ENCODE measurements around the gene ZFAND3.

DNA sequence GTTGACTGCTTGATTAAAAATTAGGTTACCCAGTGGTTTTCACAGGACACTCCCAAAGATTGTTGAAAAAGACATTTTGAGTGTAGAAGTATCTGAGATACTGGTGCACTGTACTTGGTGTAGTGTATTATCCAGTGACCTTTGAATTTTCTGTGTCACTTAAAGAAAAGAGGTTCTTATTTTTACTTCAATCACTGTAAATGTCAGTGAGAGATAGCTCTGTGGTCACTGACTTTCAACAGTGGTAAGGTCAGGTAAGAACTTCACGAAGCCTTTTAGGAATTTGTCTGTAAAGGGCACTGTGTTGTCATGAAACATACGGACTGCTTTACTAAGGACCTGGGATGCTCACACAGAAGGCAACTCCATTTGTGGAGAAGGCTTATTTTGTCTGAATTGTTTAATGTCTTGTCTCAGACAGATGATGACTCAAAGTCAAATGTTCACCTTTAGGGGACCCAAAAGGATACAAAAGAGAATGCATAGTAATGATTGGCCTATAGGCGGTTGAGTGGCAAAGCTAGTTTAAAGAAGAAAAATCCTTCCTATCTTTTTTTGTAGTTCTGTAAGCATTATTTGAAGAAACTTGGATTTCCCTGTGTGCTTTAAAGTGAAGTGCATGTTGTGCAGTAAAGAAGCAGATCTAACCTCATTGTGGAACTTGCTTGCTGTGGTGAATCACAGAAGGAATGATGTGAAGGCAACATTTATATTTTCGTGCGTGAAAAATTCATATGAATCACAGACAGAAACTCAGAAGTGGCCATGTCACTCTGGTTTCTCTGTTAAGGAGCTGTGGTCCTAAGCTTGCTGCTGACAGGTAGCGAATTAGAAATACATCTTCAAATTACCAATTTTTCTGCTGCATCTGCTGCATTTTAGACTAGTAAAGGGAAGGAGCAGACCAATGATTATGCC is 47.3 kb downstream of the ZFAND3 start:
- TF ChIP-seq, protein P1, sequence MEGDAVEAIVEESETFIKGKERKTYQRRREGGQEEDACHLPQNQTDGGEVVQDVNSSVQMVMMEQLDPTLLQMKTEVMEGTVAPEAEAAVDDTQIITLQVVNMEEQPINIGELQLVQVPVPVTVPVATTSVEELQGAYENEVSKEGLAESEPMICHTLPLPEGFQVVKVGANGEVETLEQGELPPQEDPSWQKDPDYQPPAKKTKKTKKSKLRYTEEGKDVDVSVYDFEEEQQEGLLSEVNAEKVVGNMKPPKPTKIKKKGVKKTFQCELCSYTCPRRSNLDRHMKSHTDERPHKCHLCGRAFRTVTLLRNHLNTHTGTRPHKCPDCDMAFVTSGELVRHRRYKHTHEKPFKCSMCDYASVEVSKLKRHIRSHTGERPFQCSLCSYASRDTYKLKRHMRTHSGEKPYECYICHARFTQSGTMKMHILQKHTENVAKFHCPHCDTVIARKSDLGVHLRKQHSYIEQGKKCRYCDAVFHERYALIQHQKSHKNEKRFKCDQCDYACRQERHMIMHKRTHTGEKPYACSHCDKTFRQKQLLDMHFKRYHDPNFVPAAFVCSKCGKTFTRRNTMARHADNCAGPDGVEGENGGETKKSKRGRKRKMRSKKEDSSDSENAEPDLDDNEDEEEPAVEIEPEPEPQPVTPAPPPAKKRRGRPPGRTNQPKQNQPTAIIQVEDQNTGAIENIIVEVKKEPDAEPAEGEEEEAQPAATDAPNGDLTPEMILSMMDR (IDR thresholded peaks at IDR 0.05), result no peak
- TF ChIP-seq EZH2 (IDR thresholded peaks at IDR 0.05; ENCODE audit: borderline replicate concordance, insufficient read depth, low read depth, low read length, poor library complexity, severe bottlenecking), result no peak
